Inferior parietal cortex (tissue), 1 donor: ENCODE measurements around the gene XPC.
A peak's percentile ranks its signal among the peaks of the same experiment; 100 is the strongest.
"Not testable (repeated sequence)": the region's sequence is repeated elsewhere in the genome, so short reads cannot be mapped to it uniquely, and the experiment has no call there.

Experiments
- DNase-seq: peaks from one replicate; pipeline ENCODE4 v3.0.0-alpha.2; 2016; ENCODE audit errors: extremely low spot score

XPC gene

DNA sequence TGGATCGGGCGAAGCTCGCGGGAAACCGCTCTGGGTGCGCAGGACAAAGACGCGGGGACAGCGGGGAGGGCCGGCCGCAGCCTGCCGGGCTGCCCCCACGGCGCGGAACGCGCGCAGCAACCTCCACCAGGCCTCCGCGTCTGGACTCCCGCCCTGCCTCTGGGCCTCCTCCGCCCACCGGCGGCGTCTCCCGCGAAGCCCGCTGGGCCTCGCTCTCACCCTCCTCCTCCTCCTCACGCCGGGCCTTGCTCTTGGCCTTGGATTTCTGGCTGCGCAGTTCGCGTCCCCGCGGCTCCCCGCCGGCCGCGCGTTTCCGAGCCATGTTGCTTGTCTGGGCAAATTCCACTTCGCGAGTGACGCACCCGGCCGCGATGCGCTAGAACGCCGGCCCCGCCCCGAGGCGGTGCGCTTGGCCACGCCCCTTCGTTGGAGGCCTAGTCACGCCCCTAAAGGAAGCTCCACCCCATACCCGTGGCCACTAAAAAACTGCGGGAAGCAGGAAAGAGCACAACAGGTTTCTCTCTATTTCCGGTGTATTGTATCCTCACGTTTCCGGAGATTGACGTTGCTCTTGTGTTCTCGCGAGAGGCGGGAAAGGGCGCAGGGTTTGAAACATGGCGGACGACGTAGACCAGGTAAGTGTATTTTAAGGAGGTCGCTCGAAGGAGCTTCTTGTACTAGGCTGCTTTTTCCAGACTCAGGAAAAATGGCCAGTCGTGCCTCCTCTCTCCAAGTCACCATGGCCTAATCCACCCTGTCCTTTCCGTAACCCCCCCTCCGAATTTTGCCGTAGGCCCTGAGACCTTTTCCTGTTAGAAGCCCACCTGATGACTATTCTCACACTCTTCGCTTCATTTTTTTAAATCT, at the start of gene XPC, which contains the start of gene LSM3:
XPC (minus strand) TSS at position 355 of the 867 bp plus-strand sequence; CDS start at position 322, 33 bp downstream.
LSM3 (plus strand) TSS at position 571 of the 867 bp plus-strand sequence; CDS start at position 615, 44 bp downstream.
- peak; percentile 100 for DNase-seq

DNA sequence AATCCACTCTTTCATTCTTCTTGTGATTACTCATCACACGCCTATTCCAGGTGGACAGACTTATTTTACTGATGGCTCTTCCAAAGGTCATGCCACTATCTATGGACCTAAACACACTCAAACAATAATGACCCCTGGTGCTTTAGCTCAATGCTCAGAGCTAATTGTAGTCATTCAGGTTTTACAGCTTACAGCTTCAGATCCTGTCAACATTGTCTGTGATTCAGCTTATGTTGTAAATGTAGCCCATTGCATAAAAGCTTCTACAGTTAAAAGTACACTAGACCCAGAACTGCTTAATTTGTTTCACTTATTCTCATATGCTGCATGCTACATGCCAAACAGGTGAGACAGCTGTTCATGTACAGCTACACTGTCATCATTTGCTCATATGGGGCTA, 49.5 kb upstream of the XPC start:
- no peak for DNase-seq

DNA sequence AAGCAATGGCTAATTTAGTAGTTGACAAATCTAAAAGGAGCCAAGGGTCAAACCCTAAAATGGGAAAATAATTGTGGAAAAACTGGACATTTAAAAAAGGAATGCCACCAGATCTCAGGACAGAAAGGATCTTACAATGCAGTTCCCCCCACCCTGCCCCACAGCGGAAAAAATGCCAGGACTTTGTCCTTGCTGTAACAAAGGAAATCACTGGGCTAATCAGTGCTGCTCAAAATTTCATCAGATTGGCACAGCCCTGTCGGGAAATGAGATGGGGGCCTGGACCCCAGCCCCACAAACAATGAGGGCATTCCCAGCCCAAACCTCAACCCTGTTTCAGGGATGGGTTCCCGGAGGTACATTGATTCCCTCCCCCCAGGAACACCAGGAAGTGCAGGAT, 48.0 kb upstream of the XPC start:
- DNase-seq, result not testable (repeated sequence)

DNA sequence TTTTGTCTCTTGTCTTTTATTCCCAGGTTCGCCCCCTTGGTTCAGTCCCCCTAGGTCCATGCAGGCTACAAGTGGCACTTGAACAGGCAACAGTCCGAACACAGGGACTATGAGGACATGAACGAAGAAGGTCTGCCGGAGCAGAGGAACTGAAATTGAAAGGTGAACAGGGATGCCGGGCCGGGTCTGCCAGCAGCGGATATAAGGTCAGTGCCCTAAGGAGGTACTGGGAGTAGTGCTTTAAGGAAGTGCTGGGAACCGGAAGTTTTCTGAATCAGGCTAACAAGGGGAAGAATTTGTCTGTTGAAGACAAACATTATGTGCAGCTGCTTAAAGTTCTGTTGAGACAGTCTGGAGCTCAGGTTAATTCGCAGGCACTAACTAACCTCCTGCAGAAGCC, 47.0 kb upstream of the XPC start:
- DNase-seq, result no peak

DNA sequence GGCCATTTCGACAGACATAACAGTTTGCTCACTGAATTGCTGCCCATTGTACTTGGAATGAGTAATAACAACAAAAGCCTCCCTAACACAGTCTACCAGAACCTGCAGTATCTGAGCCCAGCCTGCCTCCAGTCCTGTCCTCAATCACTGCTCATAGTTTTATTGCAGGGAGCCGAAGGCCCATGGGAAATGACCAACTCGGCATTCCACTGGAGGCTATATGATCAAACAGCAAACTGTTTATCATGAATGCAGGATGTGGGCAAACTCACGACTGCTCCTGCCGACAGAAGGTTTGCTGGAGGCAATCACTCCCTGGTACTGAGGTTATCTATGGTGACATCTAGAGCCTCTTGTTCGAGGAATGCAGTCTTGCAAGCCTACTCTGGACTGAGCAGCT, 46.5 kb upstream of the XPC start:
- DNase-seq, result no peak

DNA sequence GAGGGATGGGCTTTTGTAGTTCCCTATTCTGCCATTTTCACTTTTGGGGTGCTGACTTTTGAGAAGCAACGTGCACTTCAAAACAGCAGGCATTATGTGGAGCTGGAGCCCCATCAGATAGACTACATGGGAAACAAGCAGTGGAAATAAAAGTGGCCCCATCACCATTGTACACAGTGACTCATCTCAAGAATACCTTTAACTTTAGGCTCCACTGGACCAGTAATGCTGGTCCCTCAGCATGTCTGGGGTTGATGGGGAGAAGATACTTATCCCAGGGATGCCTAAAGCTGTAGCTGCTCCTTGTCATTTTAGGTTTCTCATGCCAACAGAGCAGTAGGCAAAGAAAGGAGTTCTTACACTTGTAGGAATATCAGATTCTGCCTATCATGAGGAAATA, 45.2 kb upstream of the XPC start:
- no peak for DNase-seq

DNA sequence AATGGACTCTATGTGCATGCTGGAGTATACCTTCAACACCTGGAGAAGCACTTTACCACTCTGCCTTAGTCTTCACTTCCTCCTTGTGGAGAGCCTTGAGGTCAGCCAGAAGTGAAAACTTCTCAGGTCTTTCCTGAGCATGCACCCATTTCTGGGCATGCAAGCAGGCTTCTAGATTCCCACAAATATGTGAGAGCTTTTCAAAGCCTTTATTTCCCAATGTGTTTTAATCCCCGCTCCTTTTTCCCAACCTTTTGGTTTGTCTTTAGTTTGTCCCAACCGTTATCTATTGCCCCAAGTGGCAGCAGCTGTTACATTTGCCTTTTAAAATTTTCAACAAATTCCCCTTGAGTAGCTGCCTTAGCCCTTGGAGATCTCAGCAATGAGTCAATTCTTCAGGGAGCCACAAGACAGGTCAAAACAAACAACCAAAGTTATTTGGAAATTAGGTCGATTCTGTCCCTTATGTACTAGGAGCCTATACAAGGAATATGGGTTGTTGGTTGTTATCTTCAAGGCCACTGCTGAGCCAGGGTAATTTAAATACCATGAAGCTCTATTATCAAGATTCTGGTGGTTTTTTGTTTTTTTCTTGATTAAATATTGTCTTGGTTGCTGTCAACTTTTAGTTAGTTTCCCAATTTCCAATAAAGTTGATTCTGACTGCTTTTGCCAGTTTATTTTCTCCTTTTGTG, 44.6 kb upstream of the XPC start:
- DNase-seq, result no peak

DNA sequence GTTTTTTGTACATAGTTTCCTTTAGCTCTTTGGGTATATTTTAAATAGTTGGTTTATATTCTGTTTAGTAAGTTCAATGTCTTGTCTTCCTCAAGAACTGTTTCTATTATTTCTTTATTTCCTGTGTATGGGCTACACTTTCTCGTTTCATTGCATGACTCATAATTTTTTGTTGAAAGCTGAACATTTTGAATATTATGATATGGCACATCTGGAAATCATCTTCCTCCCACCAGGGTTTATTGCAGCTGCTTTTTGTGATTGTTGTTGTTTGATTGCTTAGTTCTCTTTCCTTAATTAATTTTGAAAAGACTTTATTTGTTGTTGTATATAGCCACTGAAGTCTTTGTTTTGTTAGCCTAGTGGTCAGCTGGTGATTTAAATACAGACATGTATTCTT, 44.1 kb upstream of the XPC start:
- no peak for DNase-seq

DNA sequence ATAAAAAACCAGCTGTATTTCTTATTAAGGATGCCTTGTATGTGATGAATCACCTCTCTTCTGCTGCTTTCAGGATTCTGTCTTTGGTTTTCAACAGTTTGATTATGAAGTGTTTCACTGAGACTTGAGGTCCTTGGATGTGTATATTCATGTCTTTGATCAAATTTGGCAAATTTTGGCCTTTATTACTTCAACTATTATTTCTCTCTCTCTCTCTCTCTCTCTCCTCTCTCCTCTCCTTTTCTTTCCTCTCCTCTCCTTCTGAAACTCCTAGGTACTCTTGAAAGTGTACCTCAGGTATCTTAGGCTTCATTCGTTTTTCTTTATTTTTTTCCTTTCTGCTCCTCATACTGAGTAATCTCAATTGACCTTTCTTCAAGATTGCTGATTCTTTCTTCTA, 43.5 kb upstream of the XPC start:
- DNase-seq, result no peak

DNA sequence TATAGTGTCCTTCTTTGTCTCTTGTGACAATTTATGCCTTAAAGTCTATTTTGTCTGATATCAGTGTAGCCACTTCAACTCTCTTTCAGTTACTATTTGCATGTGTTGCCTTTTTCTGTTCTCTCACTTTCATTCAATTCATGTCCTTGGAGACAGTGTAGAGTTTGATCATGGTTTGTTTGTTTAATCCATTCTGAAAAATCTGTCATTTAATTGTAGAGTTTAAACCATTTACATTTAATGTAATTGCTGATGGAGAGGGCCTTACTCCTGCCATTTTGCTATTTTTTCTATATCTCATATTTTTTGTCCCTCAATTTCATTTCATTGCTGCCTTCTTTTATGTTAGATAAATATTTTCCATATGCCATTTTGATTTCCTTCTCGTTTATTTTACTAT, 42.5 kb upstream of the XPC start:
- DNase-seq, result no peak

DNA sequence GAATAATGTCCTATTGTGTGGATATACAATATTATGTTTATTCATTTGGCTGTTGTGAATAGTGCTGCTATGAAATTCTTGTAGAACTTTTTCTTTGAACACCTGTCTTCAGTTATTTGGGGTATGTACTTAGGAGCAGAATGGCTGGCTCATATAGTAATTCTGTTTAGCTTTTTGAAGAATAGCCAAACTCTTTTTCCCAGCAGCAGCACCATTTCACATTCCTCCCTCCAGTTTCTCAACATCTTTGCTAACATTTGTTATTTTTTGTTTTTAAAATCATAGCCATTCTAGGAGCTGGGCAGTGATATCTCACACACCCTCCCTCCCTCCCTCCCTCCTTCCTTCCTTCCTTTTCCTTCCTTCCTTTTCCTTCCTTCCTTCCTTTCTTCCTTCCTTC, 40.0 kb upstream of the XPC start:
- no peak for DNase-seq

DNA sequence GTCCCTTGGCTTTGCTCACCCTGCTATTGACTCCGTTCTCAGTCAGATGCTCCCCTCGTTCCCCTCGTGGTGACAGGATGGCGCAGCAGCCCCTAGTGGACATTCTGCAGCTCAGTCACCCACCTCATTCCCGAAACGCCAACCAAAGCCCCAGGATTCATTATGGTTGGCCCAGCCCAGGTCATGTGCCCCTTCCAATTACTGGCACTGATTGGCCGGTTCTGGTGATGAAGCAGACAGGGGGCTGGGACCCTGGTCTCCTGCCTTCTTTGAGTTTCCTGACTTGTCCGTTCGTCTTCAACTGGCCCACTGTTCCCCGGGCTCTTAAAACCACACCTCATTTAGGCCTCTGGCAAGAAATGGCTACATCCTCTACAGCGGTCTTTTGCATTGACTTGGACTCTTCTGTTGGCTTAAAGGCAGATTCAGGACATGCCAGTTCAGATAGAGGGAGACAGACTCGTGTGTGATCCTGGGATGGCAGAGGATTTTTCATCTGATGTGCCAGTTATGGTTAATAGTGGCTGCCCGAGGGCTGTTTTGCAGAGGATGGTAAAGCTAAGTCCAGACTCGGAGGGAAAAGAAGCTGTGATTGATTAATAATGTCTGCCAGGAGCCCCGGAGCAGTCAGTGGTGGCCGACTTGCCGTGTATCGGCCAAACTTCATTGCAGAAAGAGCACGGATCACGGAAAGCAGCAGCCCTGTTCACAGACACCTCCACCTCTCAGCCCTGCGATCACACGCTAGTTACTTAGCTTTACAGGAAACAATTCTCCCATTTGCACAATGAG, 38.1 kb upstream of the XPC start:
- peak; percentile 81 for DNase-seq

DNA sequence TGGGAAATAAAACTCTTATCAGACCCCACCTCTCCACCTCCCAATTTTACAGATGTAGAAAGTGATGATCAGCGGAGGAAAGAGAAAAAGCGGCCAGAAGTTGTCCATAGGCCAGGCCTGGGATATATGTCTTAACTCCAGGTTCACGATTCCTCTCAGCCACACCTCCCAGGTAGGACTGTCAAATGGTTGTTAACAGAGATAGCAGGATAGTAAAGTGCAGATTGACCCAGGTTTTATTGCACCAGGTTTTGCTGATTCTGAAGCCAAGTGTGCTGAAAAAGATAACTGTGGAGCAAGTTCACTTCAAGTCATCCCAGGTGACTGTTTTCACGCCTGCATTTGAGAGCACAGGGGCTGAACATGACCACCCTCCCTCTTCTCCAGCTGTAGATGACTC, 36.4 kb upstream of the XPC start:
- DNase-seq, result no peak

DNA sequence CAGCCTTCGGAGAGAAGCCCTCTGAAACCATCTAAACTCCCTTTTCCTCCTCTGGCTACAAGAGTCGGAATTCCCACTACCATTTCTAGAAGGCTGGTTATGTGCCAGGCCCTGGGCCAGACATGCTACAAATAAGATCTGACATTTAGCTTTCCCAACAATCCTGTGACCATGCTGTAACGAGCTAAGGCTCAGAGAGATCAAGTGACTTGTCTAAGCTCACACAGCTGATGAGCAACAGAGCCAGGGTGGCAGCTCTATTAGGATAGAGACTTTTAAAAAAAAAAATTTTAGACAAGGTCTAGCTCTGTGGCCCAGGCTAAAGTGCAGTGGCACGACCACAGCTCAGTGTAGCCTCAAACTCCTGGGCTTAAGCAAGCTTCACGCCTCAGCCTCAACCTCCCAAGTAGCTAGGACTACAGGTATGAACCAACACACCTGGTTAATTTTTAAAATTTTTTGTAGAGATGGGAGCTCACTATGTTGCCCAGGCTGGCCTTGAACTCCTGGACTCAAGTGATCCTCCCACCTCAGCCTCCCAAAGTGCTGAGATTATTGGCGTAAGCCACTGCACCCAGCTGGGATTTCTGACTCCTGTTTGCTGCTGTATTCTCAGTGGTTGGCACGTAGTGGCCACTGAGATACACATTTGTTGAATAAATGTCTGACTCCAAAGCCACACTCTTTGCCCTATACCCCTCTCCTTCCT, 34.8 kb upstream of the XPC start:
- no peak for DNase-seq

DNA sequence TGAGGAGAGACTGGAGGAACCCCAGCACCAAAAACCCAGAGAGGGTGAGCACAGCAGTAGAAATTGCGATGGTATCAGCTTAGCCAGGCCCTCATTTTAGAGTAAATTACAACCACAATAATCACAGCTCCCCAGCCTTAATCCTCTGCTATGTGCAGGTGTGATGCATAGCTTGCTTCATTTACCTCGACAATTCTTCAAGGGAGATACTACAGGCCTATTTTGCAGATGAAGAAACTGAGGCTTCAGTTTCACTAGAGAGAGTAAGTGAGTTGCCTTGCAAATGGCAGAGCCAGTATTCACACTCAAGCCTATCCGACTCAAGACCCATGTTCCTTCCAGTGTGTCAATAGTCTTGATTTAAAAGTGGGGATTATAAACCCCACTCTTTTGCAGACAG, 33.6 kb upstream of the XPC start:
- DNase-seq, result no peak

DNA sequence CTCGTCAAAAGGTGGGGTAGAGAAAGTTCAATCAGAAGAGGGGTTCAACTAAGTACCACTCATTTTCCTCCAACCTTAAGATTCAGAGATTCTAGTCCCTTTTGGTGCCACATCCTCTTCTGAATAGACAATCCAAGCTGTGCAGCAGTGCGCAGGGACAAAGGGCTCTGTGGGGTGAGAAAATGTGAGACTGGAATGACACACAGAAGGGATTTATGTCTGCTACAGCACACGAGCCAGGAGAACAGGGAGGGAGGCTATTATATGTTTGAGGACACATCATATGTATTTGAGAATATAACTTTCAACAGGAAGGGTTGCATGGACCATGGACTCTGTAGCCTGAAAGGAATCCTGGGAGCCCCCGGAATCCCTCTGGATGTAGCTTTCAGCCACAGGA, 33.2 kb upstream of the XPC start:
- no peak for DNase-seq

DNA sequence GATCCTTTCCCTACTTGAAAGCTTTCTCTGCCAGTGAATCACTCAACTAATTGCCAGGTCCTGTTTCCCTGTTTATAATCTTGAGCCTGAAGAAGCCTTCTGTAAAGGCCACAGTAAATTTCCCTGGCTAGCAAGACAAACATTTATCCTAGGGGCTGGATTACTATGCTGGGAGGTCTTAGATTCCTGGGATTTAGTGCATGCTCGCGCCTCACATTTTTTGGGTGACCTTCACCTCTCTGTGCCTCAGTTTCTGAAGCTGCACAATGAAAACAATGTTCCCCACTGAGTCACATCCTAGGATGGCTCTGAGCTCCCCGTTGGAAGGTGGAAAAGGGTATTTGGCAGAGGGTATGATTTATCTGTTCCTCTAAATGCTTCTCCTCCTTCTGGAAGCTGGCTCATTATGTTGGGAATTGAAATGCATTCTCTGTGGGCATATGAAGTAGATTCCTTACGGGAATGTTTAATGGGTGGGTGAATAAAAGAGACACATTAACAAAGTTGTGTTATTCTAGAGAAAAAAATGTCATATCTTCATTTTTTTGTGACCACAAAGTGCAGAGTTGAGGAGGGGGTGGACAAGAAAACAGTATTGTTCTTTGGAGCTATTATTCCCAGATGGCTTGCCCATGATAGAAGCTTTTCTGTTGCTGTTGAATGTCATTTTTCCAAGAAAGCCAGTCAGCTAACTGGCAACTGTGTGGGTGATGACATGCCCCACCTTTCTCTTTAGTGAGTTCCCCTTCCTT, 32.6 kb upstream of the XPC start:
- DNase-seq, result no peak

DNA sequence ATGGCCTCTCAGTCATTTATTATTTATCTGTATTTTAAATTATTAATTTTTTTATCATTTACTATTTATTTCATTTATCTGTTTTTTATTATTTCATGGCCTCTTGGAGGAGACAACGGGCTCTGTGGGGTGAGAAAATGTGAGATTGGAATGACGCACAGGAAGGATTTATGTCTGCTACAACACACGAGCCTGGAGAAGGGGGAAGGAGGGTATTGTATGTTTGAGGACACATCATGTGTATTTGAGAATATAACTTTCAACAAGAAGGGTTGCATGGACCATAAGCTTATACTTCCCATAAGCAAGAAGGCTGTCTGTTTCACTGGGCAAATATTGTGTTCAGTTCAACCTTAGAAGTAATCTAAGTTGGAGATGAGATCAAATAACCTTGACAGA, 31.9 kb upstream of the XPC start:
- no peak for DNase-seq

DNA sequence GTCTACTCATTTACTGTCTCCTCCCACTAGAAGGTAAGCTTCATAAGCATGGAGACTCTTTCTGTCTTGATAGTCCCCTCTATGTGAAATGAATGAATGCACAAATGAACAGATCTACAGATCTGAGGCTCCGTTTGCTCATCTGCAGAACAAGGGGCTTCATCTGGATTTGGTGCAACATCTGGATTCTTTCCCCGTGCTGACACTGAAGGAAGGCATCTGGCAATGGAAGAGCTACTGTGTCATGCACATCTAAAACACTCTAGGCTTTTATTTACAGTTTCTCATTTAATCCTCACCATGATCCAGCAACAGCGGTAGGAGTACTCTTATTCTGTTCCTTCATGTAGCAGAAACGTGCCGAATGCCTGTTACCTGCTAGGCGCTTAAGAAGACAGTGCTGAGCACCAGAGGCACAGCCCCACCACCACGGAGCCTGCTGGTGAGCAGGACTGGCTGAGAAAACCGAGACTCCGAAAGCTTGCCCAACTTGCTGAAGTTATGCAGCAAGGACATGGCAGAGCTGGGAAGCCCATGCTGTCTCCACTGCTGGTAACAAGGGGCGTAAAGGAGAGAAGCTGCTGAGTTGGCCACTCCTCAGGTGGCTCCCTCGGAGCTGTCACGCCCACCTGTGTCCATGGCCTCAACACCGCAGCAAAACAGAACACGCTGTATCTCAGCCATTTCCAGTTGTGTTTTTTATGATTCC, 31.3 kb upstream of the XPC start:
- no peak for DNase-seq

DNA sequence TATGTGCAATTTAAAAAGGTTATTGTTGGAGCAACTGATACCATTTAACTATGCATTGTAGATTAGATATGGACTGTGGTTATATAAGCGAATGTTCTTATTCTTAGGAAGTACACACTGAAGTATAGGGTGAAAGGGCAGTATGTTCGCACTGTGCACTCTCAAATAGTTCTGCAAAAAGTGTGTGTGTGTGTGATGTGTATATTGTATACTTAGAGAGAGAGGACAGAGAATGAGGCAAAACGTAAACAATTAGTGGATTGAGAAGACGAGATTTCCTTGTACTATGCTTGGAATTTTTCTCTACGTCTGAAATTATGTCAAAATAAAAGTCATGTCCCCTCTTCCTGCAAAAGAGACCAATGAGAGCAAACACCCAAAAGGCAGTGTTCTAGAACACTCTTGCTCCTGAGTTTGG, 30.6 kb upstream of the XPC start:
- DNase-seq, result no peak
